Left ventricle myocardium inferior (tissue), 1 donor: ENCODE data around the gene ZNF326. TPM values are rescaled to one million over a fixed set of nuclear protein-coding genes. Genes with fewer than 3 reads are reported as not detected.
A peak's percentile ranks its signal among the peaks of the same experiment; 100 is the strongest.

Experiments
- DNase-seq: peaks from one replicate; pipeline ENCODE4 v3.0.0-alpha.2; 2020
- H3K27ac ChIP-seq: fragments of 200-600 bp; replicated peaks from 2 replicates; pipeline ENCODE4 v1.8.0; 2021
- H3K27me3 ChIP-seq: fragments of 200-600 bp; 2 replicates; pipeline ENCODE4 v1.8.0; 2021; ENCODE audit warnings: low read depth
- H3K36me3 ChIP-seq: fragments of 200-600 bp; 2 replicates; pipeline ENCODE4 v1.8.0; 2021
- H3K4me1 ChIP-seq: fragments of 200-600 bp; 2 replicates; pipeline ENCODE4 v1.8.0; 2021
- H3K4me3 ChIP-seq: fragments of 200-600 bp; 2 replicates; pipeline ENCODE4 v1.8.0; 2021; ENCODE audit warnings: mild to moderate bottlenecking, moderate library complexity
- H3K9me3 ChIP-seq: fragments of 200-600 bp; replicated peaks from 2 replicates; pipeline ENCODE4 v1.8.0; 2021
- CTCF ChIP-seq: fragments of 200-600 bp; IDR thresholded peaks from 2 replicates; pipeline ENCODE4 v1.8.0; 2021; ENCODE audit warnings: antibody characterized with exemption, mild to moderate bottlenecking, borderline replicate concordance
- intact Hi-C: fragments of 100-400 bp; cut with micrococcal nuclease; formaldehyde crosslinking; loops from one replicate; pipeline ENCODE4 v1.11.0; 2022
- total RNA-seq: library from RNA; stranded (reverse); fragmentation: NEBNext Ultra II Directional; extraction: Animal tissue kit (Norgen Biotek cat#: 25700); gene quantifications from one replicate; pipeline ENCODE4 v1.2.1, GENCODE V29; 2021
- donor health status: DM: no; HTN: yes; CAD: no; lungs with severe emphysema.

Gene ZNF326
- total RNA-seq, 1 donor from 2014 or later: 18.1 TPM

DNA sequence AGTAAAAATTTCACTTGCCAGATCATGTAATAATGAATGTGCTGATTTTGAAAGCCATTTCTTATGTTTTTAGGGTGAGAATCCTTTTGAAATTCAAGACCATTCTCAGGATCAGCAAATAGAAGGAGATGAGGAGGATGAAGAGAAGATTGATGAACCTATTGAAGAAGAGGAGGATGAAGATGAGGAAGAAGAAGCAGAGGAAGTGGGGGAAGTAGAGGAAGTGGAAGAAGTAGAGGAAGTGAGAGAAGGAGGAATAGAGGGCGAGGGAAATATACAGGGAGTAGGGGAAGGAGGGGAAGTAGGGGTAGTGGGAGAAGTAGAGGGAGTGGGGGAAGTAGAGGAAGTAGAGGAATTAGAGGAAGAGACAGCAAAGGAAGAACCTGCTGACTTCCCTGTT is 32.4 kb downstream of the ZNF326 start:
- H3K36me3 ChIP-seq: peaks cover 98% of the 10 kb centered on the region
- intact Hi-C loops: no loop called here

DNA sequence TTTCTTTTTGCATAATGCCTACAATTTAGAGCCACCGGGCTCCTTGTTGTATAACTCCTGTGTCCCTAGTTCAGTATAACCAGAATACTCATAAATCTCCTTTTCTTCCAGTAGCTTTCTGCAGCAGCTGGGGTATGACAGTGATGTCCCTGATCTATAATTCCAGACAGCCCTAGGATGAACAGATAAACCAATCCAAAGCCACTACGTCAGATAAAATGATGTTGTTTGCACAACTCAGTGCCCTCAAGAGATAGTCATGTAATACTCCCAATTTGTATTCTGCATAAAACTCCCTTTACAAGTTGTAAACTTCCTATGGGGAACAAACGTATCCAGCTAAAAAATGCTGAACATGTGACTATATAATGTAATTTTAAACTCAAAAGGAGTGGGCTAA is 44.7 kb downstream of the ZNF326 start:
- H3K4me3 ChIP-seq: no peak overlapping the region
- no peaks in the 10 kb centered on the region for H3K36me3 ChIP-seq

More for the DNA sequence above, 32.4 kb downstream of the ZNF326 start:
- no peak overlapping the region for H3K27ac ChIP-seq
- no peak overlapping the region for H3K4me3 ChIP-seq
- H3K27me3 ChIP-seq: no peaks in the 10 kb centered on the region
- TF ChIP-seq CTCF: no peak
- H3K9me3 ChIP-seq: peaks cover 19% of the 10 kb centered on the region
- DNase-seq: no peak
- H3K4me1 ChIP-seq: no peaks in the 10 kb centered on the region

GRCh38 chr1:90043586-90043985 is 48.7 kb downstream of the ZNF326 start:
- H3K9me3 ChIP-seq: no peaks in the 10 kb centered on the region
- H3K4me1 ChIP-seq: no peaks in the 10 kb centered on the region
- H3K27ac ChIP-seq: no peak overlapping the region
- H3K4me3 ChIP-seq: no peak overlapping the region
- H3K27me3 ChIP-seq: no peaks in the 10 kb centered on the region
- intact Hi-C loops: no loop called here
- no peak for DNase-seq
- no peak for TF ChIP-seq CTCF
- H3K36me3 ChIP-seq: no peaks in the 10 kb centered on the region

More for the DNA sequence above, 44.7 kb downstream of the ZNF326 start:
- no peak for DNase-seq
- TF ChIP-seq CTCF: no peak
- H3K27ac ChIP-seq: no peak overlapping the region
- H3K27me3 ChIP-seq: no peaks in the 10 kb centered on the region
- no peaks in the 10 kb centered on the region for H3K4me1 ChIP-seq
- intact Hi-C loops: no loop called here
- H3K9me3 ChIP-seq: no peaks in the 10 kb centered on the region

GRCh38 chr1:90044346-90044745 is 49.4 kb downstream of the ZNF326 start:
- Histone ChIP-seq H3K36me3 (no peaks in the 10 kb centered on the region), H3K27me3 (peaks cover 6% of the 10 kb centered on the region), H3K4me1 (no peaks in the 10 kb centered on the region), H3K9me3 (no peaks in the 10 kb centered on the region), H3K4me3 (no peak overlapping the region), H3K27ac (no peak overlapping the region)
- no peak for DNase-seq
- intact Hi-C loops: no loop called here
- TF ChIP-seq CTCF: no peak

GRCh38 chr1:90045853-90046563 is 51.1 kb downstream of the ZNF326 start:
- TF ChIP-seq CTCF: peak; percentile 45

More at GRCh38 chr1:90045853-90046563, 51.1 kb downstream of the ZNF326 start:
- Histone ChIP-seq H3K27me3 (peaks cover 23% of the 10 kb centered on the region), H3K4me3 (no peak overlapping the region), H3K9me3 (no peaks in the 10 kb centered on the region), H3K4me1 (no peaks in the 10 kb centered on the region), H3K27ac (no peak overlapping the region), H3K36me3 (no peaks in the 10 kb centered on the region)
- DNase-seq: no peak
- intact Hi-C loops: no loop called here
